Ascending aorta (tissue), 2 donors: ENCODE results near the gene WFIKKN1. TPM values are rescaled to one million over a fixed set of nuclear protein-coding genes. Genes with fewer than 3 reads are reported as not detected.
A peak's percentile ranks its signal among the peaks of the same experiment; 100 is the strongest.

Experiments used
- DNase-seq, 2 donors: peaks; one replicate each; pipeline ENCODE4 v3.0.0-alpha.2; 2019; ENCODE audit warnings: low spot score in 2 of 2
- H3K27ac ChIP-seq, 2 donors: fragments of 200-600 bp; sonication (generic); one replicate each; pipeline ENCODE4 v1.5.1; 2016 to 2017; ENCODE audit warnings: mild to moderate bottlenecking in 1 of 2
- H3K27me3 ChIP-seq: fragments of 200-600 bp; sonication (generic); one replicate; pipeline ENCODE4 v1.5.1; 2017
- H3K36me3 ChIP-seq, 2 donors: fragments of 200-600 bp; sonication (generic); one replicate each; pipeline ENCODE4 v1.5.1; 2016
- H3K4me1 ChIP-seq, 2 donors: fragments of 200-600 bp; sonication (generic); one replicate each; pipeline ENCODE4 v1.5.1; 2016 to 2017; ENCODE audit warnings: mild to moderate bottlenecking in 1 of 2
- H3K4me3 ChIP-seq, 2 donors: fragments of 200-600 bp; sonication (generic); one replicate each; pipeline ENCODE4 v1.5.1; 2016 to 2017; ENCODE audit warnings: mild to moderate bottlenecking in 1 of 2
- H3K9me3 ChIP-seq, 2 donors: fragments of 200-600 bp; sonication (generic); one replicate each; pipeline ENCODE4 v1.5.1; 2016
- CTCF ChIP-seq, 3 experiments: fragments of 200-600 bp in 2 of 3; fragments of 450-650 bp in 1 of 3; sonication (generic) in 2 of 3; IDR thresholded peaks; one replicate each; pipeline ENCODE4 v1.5.1; 2016 to 2019; ENCODE audit warnings: antibody characterized with exemption in 3 of 3, mild to moderate bottlenecking in 1 of 3, moderate library complexity in 1 of 3
- intact Hi-C: fragments of 100-400 bp; cut with DNase I; formaldehyde crosslinking; loops from one replicate; pipeline ENCODE4 v1.15.1; 2023
- total RNA-seq: library from RNA; depleted of rRNA; stranded (reverse); fragments of >200 nt; gene quantifications from one replicate; pipeline ENCODE4 v1.1.0, GENCODE V29; 2016

WFIKKN1 gene
- total RNA-seq, 1 donor from 2014 or later = not detected

DNA sequence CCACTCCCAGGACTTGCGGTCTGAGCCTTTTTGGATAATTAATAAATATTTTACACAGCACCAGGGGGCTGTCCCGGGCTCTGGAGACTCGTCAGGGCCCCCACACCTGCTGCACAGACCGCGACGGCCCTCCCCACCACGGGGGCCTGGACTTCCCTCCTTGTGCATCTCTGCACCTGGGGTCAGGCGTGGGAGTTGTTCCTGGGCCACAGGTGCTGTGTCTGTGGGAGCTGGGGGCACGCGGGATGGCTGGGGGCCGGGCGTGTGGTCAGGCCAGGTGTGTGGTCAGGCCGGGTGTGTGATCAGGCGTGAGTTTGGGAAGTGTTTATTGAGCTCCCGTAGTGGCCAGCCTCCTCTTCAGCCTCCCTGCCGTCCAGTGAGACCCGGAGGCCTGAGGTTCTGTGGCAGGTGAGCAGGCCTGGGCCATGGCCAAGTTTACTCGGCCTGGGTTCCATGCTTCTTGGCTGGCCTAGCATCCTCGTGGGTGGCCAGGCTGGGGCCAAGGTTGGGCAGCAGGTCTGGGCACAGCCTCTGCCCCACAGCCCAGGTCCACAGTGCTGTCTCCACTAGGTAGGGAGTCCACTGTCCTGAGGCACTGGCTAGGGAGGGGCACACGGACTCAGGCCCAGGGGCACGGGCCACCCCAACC lies 47.5 kb downstream of the WFIKKN1 start:
- Histone ChIP-seq H3K4me3 (no peak overlapping the region), H3K27me3 (no peaks in the 10 kb centered on the region), H3K36me3 (peaks cover 18 to 20% of the 10 kb centered on the region in 2 donors), H3K9me3 (no peaks in the 10 kb centered on the region), H3K27ac (no peak overlapping the region), H3K4me1 (peaks cover 15 to 28% of the 10 kb centered on the region in 2 donors)
- intact Hi-C loops = no loop called here
- DNase-seq = no peak
- TF ChIP-seq CTCF (IDR thresholded peaks at IDR 0.05) = no peak

DNA sequence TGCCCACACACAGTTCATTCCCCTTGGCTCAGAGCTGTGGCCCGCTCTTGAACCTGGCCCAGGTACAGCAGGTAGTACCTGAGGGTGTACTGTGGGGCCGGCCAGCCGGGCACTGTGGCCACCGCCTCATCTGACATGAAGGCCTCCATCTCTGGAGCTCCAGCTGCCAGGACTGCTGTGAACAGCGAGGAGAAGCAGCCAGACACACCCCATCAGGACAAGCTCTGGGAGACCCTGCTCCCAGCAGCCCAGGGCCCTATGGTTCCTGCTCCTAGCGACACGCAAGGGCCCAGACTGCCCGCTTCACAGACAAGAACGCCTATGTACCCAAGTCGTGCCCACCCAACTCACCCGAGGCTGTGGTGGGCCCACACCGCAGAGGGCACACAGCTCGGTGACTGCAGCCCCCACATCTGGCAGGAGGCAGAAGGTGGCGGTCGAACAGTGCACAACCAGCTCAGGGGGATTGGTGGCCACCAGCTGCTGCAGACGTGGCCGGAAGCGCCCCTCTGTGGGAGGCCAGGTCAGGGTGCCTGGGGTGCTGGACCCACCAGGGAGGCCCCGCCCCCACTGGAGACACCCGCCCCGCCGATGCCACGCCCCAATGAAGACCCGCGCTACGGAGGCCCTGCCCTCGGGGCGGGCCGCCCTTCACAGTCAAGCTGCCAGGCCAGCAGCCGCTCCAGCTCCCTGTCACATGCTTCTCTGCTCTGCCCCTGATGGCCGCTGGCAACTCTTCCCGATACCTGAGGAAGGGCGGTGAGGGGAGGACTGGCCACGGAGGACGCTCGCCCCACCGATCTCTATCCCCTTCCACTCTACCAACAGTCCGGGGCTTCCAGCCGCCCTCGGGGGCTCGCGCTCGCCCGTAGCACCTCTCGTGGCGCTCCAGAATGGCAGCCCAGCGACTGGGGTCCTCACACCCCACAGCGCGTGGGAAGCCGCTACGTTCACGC lies 48.4 kb downstream of the WFIKKN1 start:
- Histone ChIP-seq H3K36me3 (peaks cover 13 to 15% of the 10 kb centered on the region in 2 donors), H3K27ac (peak overlapping the region; percentile 85 to 90), H3K4me3 (peak overlapping the region; percentile 89 to 90), H3K4me1 (peaks cover 20 to 32% of the 10 kb centered on the region in 2 donors), H3K27me3 (no peaks in the 10 kb centered on the region), H3K9me3 (no peaks in the 10 kb centered on the region)
- intact Hi-C loops = no loop called here
- TF ChIP-seq CTCF (IDR thresholded peaks at IDR 0.05) = no peak
- peak in 1 of 2 donors; percentile 81 for DNase-seq

- TF ChIP-seq CTCF (IDR thresholded peaks at IDR 0.05) = peak in 1 of 3 experiments; percentile 10
- intact Hi-C loops = loop anchor here (2.0 kb wide), 1 partner anchor 43 kb away; the partner anchor contains the start of gene METTL26
Observed at GRCh38 chr16:679814-680624, 49.2 kb downstream of the WFIKKN1 start, which contains the start of gene STUB1. Gene STUB1, plus strand, starts transcription at chr16:680410. Its CDS starts 116 bp downstream, at chr16:680526.

DNA sequence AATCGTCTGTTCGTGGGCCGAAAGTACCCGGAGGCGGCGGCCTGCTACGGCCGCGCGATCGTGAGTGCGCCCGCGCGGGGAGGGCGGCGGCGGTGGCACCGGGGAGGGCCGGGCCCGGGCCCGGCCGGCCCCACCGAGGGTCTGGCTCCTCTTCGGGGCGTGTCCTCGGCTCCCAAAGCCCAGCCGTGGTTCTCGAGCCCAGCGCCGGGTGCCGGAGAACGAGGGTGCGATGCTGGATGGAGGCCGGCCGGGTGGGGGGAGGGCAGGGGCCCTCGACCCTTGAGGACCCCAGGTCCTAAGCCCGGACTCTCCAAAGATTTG lies 49.8 kb downstream of the WFIKKN1 start:
- TF ChIP-seq CTCF (IDR thresholded peaks at IDR 0.05) = no peak
- Histone ChIP-seq H3K27ac (peak overlapping the region; percentile 85 to 90), H3K36me3 (peaks cover 13 to 15% of the 10 kb centered on the region in 2 donors), H3K27me3 (no peaks in the 10 kb centered on the region), H3K4me3 (peak overlapping the region; percentile 89 to 90), H3K4me1 (peaks cover 20 to 40% of the 10 kb centered on the region in 2 donors), H3K9me3 (no peaks in the 10 kb centered on the region)
- no peak for DNase-seq
- intact Hi-C loops = loop anchor here (2.0 kb wide), 1 partner anchor 44 kb away; the partner anchor contains the start of gene METTL26

More at GRCh38 chr16:679814-680624, 49.2 kb downstream of the WFIKKN1 start, which contains the start of gene STUB1:
- no peaks in the 10 kb centered on the region for H3K27me3 ChIP-seq
- H3K36me3 ChIP-seq = peaks cover 13 to 15% of the 10 kb centered on the region in 2 donors
- peak in 1 of 2 donors; percentile 90 for DNase-seq
- peak within 1 kb of the TSS; percentile 89 to 90 for H3K4me3 ChIP-seq
- H3K27ac ChIP-seq = peak within 1 kb of the TSS; percentile 85 to 90
- peaks cover 20 to 38% of the 10 kb centered on the region in 2 donors for H3K4me1 ChIP-seq
- H3K9me3 ChIP-seq = no peaks in the 10 kb centered on the region
